Hepatocyte (in vitro differentiated cells): ENCODE results near the gene PDRG1.

Experiments used
- CTCF ChIP-seq: fragments of 200-600 bp; sonication (generic); IDR thresholded peaks from 2 replicates; pipeline ENCODE4 v1.5.1; 2016; ENCODE audit warnings: antibody characterized with exemption, mild to moderate bottlenecking; ENCODE audit not compliant: poor library complexity
- EZH2 ChIP-seq: fragments of 200-600 bp; sonication (generic); IDR thresholded peaks from 2 replicates; pipeline ENCODE4 v1.6.1; 2016; ENCODE audit warnings: antibody characterized with exemption, mild to moderate bottlenecking, borderline replicate concordance
- EZH2phosphoT487 ChIP-seq: fragments of 200-600 bp; sonication (generic); IDR thresholded peaks from one replicate; pipeline ENCODE4 v1.6.1; 2018; ENCODE audit warnings: antibody characterized with exemption, mild to moderate bottlenecking, low read depth, moderate library complexity; ENCODE audit not compliant: unreplicated experiment, severe bottlenecking

DNA sequence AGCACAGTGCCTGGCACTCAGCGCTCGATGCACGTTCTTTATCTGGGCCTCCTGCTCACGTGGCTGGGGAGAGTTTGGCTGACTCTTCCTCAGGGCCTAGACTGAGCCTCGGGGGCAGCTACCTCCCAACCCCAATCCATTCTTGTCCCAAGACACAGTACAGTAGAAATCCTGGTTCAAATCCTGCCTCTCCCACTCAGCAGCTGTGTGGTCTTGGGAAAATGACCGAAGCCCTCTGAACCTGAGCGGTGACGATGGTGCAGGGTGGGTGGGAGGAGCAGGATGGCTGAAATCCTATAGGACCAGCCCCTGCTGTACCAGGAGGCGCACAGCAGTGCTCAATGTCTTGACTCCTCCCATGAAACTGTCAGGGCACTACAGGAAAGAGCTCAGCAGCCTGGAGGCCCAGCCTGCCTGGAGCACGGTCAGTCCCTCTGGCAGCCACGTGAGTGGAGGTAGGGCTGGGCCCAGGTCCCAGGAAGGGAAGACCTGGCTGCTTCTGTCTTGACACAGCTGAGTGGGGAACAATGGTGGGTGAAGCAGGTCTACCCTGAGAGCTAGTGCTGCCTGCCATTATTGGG lies 31.5 kb downstream of the PDRG1 start:
- TF ChIP-seq CTCF (no peak), EZH2 (no peak), EZH2phosphoT487 (no peak)
